HepG2 (cell line): ENCODE data around the gene TFEB. TPM values are rescaled to one million over a fixed set of nuclear protein-coding genes. Genes with fewer than 3 reads are reported as not detected.

Experiments
- BORCS8-MEF2B ChIP-seq: sonication (generic); formaldehyde crosslinking; IDR thresholded peaks from 2 replicates; pipeline ENCODE4 v1.8.0; 2022; ENCODE audit warnings: mild to moderate bottlenecking, missing genetic modification reagents
- CBX5 ChIP-seq: sonication (generic); formaldehyde crosslinking; IDR thresholded peaks from 2 replicates; pipeline ENCODE4 v1.4.0; 2020; ENCODE audit warnings: missing genetic modification reagents, borderline replicate concordance
- ETV5 ChIP-seq: IDR thresholded peaks from 2 replicates; pipeline ENCODE4 v1.6.1; 2018; ENCODE audit warnings: missing biosample characterization, missing genetic modification reagents, inconsistent platforms, borderline replicate concordance
- FLYWCH1 ChIP-seq: sonication (generic); formaldehyde crosslinking; IDR thresholded peaks from 2 replicates; pipeline ENCODE4 v1.8.1; 2023; ENCODE audit warnings: mild to moderate bottlenecking, missing genetic modification reagents
- GFI1 ChIP-seq: sonication (generic); formaldehyde crosslinking; IDR thresholded peaks from 2 replicates; pipeline ENCODE4 v1.5.0; 2020; ENCODE audit warnings: missing genetic modification reagents, mild to moderate bottlenecking, borderline replicate concordance
- GZF1 ChIP-seq: sonication (generic); formaldehyde crosslinking; IDR thresholded peaks from 2 replicates; pipeline ENCODE4 v1.5.1; 2020; ENCODE audit warnings: mild to moderate bottlenecking, missing genetic modification reagents
- KAT2B ChIP-seq: fragments of 150-350 bp; IDR thresholded peaks from 2 replicates; pipeline ENCODE4 v1.6.1; 2014; ENCODE audit warnings: low read depth, low read length, borderline replicate concordance
- MTF2 ChIP-seq: sonication (generic); formaldehyde crosslinking; IDR thresholded peaks from 2 replicates; pipeline ENCODE4 v1.5.0; 2020; ENCODE audit warnings: missing genetic modification reagents, borderline replicate concordance
- SP5 ChIP-seq: IDR thresholded peaks from 2 replicates; pipeline ENCODE4 v1.6.1; 2016; ENCODE audit warnings: low read depth, borderline replicate concordance
- ZBTB39 ChIP-seq: sonication (generic); formaldehyde crosslinking; IDR thresholded peaks from 2 replicates; pipeline ENCODE4 v1.5.0; 2020; ENCODE audit warnings: missing genetic modification reagents
- ZFP90 ChIP-seq: sonication (generic); formaldehyde crosslinking; IDR thresholded peaks from 2 replicates; pipeline ENCODE4 v1.8.0; 2022; ENCODE audit warnings: missing genetic modification reagents, mild to moderate bottlenecking, inconsistent platforms, borderline replicate concordance
- ZNF180 ChIP-seq: sonication (generic); formaldehyde crosslinking; IDR thresholded peaks from 2 replicates; pipeline ENCODE4 v1.4.0; 2020; ENCODE audit warnings: low read depth, missing genetic modification reagents, borderline replicate concordance
- ZNF205 ChIP-seq: IDR thresholded peaks from 2 replicates; pipeline ENCODE4 v1.6.1; 2018; ENCODE audit warnings: missing biosample characterization, missing genetic modification reagents
- ZNF282 ChIP-seq: fragments of 450-650 bp; IDR thresholded peaks from 2 replicates; pipeline ENCODE4 v1.6.1; 2018; ENCODE audit not compliant: partially characterized antibody
- ZNF3 ChIP-seq: IDR thresholded peaks from 2 replicates; pipeline ENCODE4 v1.7.0; 2017; ENCODE audit warnings: inconsistent platforms
- ZNF414 ChIP-seq: sonication (generic); formaldehyde crosslinking; IDR thresholded peaks from 2 replicates; pipeline ENCODE4 v1.5.0; 2020; ENCODE audit warnings: missing genetic modification reagents
- ZNF619 ChIP-seq: sonication (generic); formaldehyde crosslinking; IDR thresholded peaks from 2 replicates; pipeline ENCODE4 v1.4.0; 2020; ENCODE audit warnings: mild to moderate bottlenecking, missing genetic modification reagents
- ZNF678 ChIP-seq: sonication (generic); formaldehyde crosslinking; IDR thresholded peaks from 2 replicates; pipeline ENCODE4 v1.4.0; 2020; ENCODE audit warnings: mild to moderate bottlenecking, missing genetic modification reagents
- polyA plus RNA-seq, 8 experiments: library from polyadenylated mRNA; depleted of rRNA in 3 of 8; stranded (reverse) in 7 of 8; unstranded in 1 of 8; fragments of >200 nt; fragmentation: Illumina TruSeq in 4 of 8; extraction: Trizol in 4 of 8; gene quantifications; 2 replicates each; pipeline versions ENCODE4 v1.2.1 to v1.2.3, GENCODE V29; 2011 to 2016; ENCODE audit warnings: low read depth in 4 of 8, missing spikeins in 1 of 8, mixed read lengths in 1 of 8; ENCODE audit not compliant: insufficient read depth in 1 of 8
- total RNA-seq, 5 experiments: library from RNA; depleted of rRNA; stranded (reverse); fragments of >200 nt; fragmentation: Illumina TruSeq; extraction: Trizol; gene quantifications; 2 replicates each; pipeline ENCODE4 v1.2.3, GENCODE V29; 2016; ENCODE audit warnings: low read depth in 1 of 5
- TF ChIP-seq, protein P1 (sequence below): IDR thresholded peaks from 2 replicates; pipeline ENCODE4 v1.6.1; 2012; ENCODE audit warnings: low read length, improper control_type of control experiment
- TF ChIP-seq, protein P2 (sequence below): sonication (generic); formaldehyde crosslinking; IDR thresholded peaks from 2 replicates; pipeline ENCODE4; 2020; ENCODE audit warnings: missing genetic modification reagents, mild to moderate bottlenecking, borderline replicate concordance

TFEB gene
- total and polyA plus RNA-seq, 2 of the 13 experiments (the other 11 are each of a cell fraction or from before 2014, with no cell fraction given): 13.3 to 18.7 TPM

- TF ChIP-seq ZNF180 (no peak), ZNF678 (CRISPR knock-in tag) (no peak), GFI1 (no peak; the same call in 1 of the 2 replicates), GZF1 (CRISPR knock-in tag) (0 out of 2 replicates have a peak, but pooled peaks have one; percentile 8), BORCS8-MEF2B (CRISPR knock-in tag) (peak; percentile 6; the same call in 1 of the 2 replicates), ZNF3 (CRISPR knock-in tag) (no peak), CBX5 (CRISPR knock-in tag) (no peak), ETV5 (peak; percentile 25; the same call in 1 of the 2 replicates), ZNF619 (no peak), ZNF205 (no peak), FLYWCH1 (CRISPR knock-in tag) (no peak), KAT2B (no peak), MTF2 (CRISPR knock-in tag) (no peak), ZBTB39 (CRISPR knock-in tag) (0 out of 2 replicates have a peak, but pooled peaks have one; percentile 47), SP5 (CRISPR knock-in tag) (no peak), ZFP90 (no peak), ZNF414 (no peak), ZNF282 (no peak)
- TF ChIP-seq, protein P1, sequence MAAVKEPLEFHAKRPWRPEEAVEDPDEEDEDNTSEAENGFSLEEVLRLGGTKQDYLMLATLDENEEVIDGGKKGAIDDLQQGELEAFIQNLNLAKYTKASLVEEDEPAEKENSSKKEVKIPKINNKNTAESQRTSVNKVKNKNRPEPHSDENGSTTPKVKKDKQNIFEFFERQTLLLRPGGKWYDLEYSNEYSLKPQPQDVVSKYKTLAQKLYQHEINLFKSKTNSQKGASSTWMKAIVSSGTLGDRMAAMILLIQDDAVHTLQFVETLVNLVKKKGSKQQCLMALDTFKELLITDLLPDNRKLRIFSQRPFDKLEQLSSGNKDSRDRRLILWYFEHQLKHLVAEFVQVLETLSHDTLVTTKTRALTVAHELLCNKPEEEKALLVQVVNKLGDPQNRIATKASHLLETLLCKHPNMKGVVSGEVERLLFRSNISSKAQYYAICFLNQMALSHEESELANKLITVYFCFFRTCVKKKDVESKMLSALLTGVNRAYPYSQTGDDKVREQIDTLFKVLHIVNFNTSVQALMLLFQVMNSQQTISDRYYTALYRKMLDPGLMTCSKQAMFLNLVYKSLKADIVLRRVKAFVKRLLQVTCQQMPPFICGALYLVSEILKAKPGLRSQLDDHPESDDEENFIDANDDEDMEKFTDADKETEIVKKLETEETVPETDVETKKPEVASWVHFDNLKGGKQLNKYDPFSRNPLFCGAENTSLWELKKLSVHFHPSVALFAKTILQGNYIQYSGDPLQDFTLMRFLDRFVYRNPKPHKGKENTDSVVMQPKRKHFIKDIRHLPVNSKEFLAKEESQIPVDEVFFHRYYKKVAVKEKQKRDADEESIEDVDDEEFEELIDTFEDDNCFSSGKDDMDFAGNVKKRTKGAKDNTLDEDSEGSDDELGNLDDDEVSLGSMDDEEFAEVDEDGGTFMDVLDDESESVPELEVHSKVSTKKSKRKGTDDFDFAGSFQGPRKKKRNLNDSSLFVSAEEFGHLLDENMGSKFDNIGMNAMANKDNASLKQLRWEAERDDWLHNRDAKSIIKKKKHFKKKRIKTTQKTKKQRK: no peak
- TF ChIP-seq, protein P2, sequence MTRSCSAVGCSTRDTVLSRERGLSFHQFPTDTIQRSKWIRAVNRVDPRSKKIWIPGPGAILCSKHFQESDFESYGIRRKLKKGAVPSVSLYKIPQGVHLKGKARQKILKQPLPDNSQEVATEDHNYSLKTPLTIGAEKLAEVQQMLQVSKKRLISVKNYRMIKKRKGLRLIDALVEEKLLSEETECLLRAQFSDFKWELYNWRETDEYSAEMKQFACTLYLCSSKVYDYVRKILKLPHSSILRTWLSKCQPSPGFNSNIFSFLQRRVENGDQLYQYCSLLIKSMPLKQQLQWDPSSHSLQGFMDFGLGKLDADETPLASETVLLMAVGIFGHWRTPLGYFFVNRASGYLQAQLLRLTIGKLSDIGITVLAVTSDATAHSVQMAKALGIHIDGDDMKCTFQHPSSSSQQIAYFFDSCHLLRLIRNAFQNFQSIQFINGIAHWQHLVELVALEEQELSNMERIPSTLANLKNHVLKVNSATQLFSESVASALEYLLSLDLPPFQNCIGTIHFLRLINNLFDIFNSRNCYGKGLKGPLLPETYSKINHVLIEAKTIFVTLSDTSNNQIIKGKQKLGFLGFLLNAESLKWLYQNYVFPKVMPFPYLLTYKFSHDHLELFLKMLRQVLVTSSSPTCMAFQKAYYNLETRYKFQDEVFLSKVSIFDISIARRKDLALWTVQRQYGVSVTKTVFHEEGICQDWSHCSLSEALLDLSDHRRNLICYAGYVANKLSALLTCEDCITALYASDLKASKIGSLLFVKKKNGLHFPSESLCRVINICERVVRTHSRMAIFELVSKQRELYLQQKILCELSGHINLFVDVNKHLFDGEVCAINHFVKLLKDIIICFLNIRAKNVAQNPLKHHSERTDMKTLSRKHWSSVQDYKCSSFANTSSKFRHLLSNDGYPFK: peak; percentile 60; the same call in 1 of the 2 replicates
Observed at GRCh38 chr6:41728073-41728936, 7.1 kb downstream of the TFEB start (continued).
